NB4 (cell line): ENCODE measurements around the gene LGALS9.
"Not testable (repeated sequence)": the region's sequence is repeated elsewhere in the genome, so short reads cannot be mapped to it uniquely, and the experiment has no call there.

ENCODE experiments used
- DNase-seq: peaks from one replicate; pipeline ENCODE4 v3.0.0; 2010; ENCODE audit warnings: low read depth
- H3K4me3 ChIP-seq: one replicate; pipeline ENCODE4 v1.5.1; 2011; ENCODE audit warnings: mild to moderate bottlenecking, low read depth, low read length, moderate library complexity
- CTCF ChIP-seq: IDR thresholded peaks from one replicate; pipeline ENCODE4 v1.5.1; 2012; ENCODE audit warnings: low read depth, low read length
- MAX ChIP-seq: IDR thresholded peaks from 2 replicates; pipeline ENCODE4 v1.6.1; 2011; ENCODE audit warnings: low read depth, low read length
- MYC ChIP-seq: IDR thresholded peaks from 2 replicates; pipeline ENCODE4 v1.6.1; 2011; ENCODE audit warnings: low read depth, low read length
- POLR2A ChIP-seq: IDR thresholded peaks from 2 replicates; pipeline ENCODE4 v1.6.1; 2011; ENCODE audit warnings: mild to moderate bottlenecking; ENCODE audit not compliant: insufficient read length; ENCODE audit errors: extremely low read depth

Gene LGALS9

GRCh38 chr17:27634776-27635175 is 3.8 kb downstream of the LGALS9 start:
- no peak for TF ChIP-seq POLR2A
- no peak for TF ChIP-seq MYC
- TF ChIP-seq MAX, result no peak
- no peak for TF ChIP-seq CTCF
- no peak for DNase-seq
- no peak overlapping the region for H3K4me3 ChIP-seq

GRCh38 chr17:27635275-27635823 is 4.4 kb downstream of the LGALS9 start:
- no peak overlapping the region for H3K4me3 ChIP-seq
- TF ChIP-seq MYC (no peak), CTCF (no peak), POLR2A (no peak), MAX (no peak)
- DNase-seq, result peak; percentile 87

- DNase-seq, H3K4me3 ChIP-seq: not testable (repeated sequence)
Observed at GRCh38 chr17:27636005-27636520, 5.1 kb downstream of the LGALS9 start.

GRCh38 chr17:27637818-27638217 is 6.8 kb downstream of the LGALS9 start:
- not testable (repeated sequence) for H3K4me3 ChIP-seq, DNase-seq

- not testable (repeated sequence) for DNase-seq
Observed at GRCh38 chr17:27638415-27638914, 7.5 kb downstream of the LGALS9 start.

GRCh38 chr17:27640790-27641189 is 9.8 kb downstream of the LGALS9 start:
- no peak overlapping the region for H3K4me3 ChIP-seq
- DNase-seq, result no peak
- TF ChIP-seq CTCF, result no peak
- no peak for TF ChIP-seq MAX
- TF ChIP-seq POLR2A, result no peak
- TF ChIP-seq MYC, result no peak

More at GRCh38 chr17:27638415-27638914, 7.5 kb downstream of the LGALS9 start:
- H3K4me3 ChIP-seq, result not testable (repeated sequence)

- DNase-seq, result no peak
- TF ChIP-seq MYC (no peak), MAX (no peak), CTCF (no peak), POLR2A (no peak)
- no peak overlapping the region for H3K4me3 ChIP-seq
Observed at GRCh38 chr17:27644586-27644985, 13.6 kb downstream of the LGALS9 start.

- H3K4me3 ChIP-seq, DNase-seq: not testable (repeated sequence)
Observed at GRCh38 chr17:27645621-27646020, 14.6 kb downstream of the LGALS9 start.
